NCI-H2107 (cell line): ENCODE data around the gene FCAR.
"Not testable (repeated sequence)": the region's sequence is repeated elsewhere in the genome, so short reads cannot be mapped to it uniquely, and the experiment has no call there.

ENCODE experiments used
- DNase-seq: peaks from one replicate; lab custom pipeline; 2025; lab: John Stamatoyannopoulos, UW

Gene FCAR

DNA sequence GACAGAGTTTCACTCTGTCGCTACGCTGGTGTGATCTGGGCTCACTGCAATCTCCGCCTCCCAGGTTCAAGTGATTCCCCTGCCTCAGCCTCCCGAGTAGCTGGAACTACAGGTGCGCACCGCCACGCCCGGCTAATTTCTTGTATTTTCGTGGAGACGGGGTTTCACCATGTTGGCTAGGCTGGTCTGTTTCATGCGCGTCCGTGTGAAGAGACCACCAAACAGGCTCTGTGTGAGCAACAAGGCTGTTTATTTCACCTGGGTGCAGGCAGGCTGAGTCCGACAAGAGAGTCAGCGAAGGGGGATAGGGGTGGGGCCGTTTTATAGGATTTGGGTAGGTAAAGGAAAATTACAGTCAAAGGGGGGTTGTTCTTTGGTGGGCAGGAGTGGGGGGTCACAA is 20.1 kb downstream of the FCAR start:
- DNase-seq, result not testable (repeated sequence)

DNA sequence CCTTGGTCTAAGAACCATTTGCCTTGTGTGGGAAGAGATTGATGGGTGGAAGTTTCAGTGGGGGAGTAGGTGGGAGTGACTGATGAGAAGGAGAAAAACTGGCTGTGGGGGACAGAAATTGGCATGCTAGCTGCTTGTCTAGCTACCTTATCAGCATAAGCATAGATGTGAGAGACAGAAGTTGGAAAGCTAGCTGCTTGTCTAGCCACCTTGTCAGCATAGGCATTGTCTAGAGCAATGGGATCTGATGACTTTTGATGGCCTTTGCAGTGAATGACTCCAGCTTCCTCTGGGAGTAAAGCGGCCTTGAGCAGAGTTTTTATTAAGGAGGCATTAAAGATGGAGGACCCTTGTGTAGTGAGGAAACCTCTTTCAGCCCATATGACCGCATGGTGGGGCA is 22.0 kb downstream of the FCAR start:
- DNase-seq, result no peak

DNA sequence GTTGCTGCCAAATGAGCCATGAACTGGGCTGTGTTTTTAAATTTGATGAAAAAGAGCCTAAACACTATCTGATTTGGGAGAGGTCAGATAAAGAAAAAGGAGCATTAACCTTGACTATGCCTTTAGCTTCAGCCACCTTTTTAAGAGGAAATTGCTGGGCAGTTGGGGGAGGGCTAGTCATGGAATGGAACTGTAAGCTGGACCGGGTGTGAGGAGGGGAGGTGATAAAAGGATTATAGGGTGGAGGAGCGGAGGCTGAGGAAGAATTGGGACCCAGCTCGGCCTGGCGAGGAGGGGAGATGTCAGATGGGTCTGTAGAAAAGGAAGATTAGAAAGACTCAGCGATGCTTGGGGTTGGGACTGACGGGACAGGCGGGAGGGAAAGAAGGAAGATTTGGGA is 24.6 kb downstream of the FCAR start:
- not testable (repeated sequence) for DNase-seq

DNA sequence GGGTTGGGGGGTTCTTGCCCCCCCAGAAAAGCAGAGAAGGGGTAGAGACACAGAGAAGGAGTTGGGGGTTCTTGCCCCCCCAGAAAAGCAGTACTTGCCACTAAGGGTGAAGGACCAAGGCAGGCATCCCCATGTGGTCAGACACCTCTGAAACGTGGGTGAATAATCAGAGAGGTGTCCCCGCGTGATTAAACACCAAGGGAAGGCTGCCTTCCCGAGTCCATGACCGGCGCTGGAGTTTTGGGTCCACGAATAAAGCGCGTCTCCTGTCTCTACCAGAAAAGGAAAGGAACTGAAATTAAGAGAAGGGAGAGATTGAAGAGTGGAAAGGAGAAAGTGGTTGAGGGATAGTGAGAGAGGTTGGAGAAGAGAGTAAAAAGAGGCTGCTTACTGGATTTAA is 25.6 kb downstream of the FCAR start:
- not testable (repeated sequence) for DNase-seq

DNA sequence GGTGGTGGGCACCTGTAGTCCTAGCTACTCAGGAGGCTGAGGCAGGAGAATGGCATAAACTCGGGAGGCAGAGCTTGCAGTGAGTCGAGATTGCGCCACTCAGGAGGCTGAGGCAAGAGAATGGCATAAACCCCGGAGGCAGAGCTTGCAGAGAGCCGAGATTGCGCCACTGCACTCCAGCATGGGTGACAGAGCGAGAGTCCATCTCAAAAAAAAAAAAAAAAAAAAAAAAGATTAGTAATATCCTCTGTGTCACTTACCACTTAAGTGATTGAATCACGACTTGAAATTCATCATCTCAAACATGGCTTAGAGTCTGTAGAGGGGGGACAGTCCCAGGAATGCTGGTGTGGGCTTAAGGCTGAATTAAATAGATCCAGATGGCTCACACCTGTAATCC is 27.1 kb downstream of the FCAR start:
- DNase-seq, result not testable (repeated sequence)

DNA sequence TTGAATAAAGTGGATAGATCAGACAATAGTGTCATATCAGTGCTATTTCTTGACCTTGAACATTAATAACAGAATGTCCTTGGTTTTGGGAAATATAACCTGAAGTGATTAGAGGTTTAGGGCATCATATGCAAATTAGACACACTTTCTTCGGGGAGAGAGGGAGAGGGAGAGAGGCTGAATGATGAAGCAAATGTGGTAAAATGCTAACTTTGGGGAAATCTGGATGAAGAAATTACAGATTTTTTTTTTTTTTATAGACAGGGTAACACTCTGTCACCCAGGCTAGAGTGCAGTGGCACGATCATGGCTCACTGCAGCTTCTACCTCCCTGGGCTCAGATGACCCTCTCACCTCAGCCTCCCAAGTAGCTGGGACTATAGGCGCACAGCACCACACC is 28.0 kb downstream of the FCAR start:
- no peak for DNase-seq

DNA sequence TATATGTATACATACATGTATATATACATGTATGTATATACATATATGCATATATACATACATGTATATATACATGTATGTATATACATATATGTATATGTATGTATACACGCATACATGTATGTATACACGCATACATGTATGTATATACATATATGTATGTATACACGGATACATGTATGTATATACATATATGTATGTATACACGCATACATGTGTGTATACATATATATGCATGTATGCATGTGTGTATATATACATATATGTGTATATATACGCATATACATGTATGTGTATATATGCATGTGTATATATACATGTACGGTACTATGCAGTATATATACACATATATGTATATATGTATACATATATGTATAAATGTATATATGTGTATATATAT is 29.3 kb downstream of the FCAR start:
- DNase-seq, result no peak

DNA sequence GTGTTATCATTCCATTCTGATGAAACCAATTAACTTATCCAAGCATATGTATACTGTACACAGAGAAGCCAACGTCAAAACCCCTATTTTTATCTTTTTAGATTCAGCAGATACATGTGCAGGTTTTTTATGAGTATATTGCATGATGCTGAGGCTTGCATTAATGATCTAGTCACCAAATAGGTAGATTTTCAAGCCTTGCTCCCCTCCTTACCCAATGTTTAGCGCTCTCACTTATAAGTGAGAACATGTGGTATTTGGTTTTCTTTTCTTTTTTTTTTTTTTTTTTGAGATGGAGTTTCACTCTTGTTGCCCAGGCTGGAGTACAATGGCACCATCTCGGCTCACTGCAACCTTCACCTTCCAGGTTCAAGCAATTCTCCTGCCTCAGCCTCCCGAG is 30.2 kb downstream of the FCAR start:
- not testable (repeated sequence) for DNase-seq

DNA sequence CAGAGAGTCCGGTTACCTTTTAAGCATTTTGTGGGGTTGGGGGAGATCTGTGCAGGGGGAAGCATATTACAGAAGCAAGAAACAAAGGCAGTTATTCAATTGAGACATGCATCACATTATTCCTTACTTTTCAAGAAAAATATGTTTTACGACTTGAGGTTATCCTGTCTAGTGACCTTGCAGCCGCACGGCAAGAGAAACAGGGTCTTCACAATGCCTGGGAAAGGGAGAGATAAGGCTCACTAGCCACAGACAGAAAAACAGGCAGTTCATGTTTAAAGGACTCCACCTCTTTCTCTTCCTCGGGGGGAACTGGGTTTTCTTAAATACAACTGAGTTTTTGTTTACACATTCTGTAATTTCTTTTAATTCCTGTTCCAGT is 31.4 kb downstream of the FCAR start:
- DNase-seq, result no peak

DNA sequence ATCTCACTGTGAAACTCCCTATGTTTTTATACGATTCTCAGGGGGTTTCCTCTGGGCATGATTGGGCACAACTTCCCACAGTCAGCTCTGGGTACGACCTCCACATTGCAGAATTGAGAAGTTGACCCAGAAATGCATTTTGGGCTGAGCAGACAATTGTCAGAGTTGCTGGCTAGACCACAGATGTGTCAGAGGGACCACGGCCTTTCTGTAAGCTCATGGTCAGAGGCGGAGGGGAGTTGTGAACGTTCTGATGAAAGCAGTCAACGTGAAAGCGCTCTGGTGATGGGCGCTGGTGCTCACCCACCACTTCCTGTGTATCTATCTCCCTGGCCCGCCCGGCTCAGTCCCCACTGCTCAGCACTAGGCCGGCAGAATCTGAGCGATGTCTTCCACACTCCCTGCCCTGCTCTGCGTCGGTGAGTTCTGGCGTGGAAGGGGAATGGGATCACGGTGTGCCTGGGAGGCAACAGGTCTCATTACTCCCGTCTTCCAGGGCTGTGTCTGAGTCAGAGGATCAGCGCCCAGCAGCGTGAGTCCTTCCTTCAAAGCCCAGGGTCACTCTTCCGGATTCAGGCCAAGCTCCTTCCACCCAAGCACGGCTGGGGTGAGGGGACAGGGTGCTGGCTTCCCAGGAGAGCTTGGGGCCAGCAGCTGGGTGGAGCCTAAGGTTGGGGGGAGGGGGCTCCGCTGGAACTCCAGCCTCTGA is 31.9 kb downstream of the FCAR start, which contains the start of gene NCR1:
Gene NCR1 (plus strand): TSS at position 346 of the 709 bp plus-strand sequence. CDS start 40 bp downstream, at position 386.
- DNase-seq, result no peak

DNA sequence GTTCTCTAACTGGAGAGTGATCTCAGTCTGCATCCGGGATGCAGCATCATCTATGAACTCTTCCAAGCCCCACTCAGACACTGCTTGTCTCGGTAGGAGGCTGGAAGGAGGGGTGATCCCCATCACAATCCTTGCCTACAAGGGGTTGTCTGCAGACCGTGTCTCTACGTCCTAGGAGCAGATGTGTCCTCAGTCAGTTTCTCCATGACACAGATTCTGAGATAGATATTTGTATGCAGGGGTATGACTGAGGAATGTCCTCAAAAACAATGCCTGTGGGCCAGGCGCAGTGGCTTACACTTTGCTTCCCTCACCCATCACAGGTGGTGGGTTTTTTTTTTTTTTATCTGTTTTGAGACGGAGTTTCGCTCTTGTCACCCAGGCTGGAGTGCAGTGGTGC is 32.8 kb downstream of the FCAR start:
- DNase-seq, result no peak

DNA sequence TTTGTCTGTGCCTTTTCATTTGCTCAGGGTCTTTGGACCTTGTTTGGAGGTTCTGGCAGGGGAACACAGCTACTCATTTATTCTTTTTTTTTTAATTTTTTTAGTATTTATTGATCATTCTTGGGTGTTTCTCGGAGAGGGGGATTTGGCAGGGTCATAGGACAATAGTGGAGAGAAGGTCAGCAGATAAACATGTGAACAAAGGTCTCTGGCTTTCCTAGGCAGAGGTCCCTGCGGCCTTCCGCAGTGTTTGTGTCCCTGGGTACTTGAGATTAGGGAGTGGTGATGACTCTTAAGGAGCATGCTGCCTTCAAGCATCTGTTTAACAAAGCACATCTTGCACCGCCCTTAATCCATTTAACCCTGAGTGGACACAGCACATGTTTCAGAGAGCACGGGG is 33.9 kb downstream of the FCAR start:
- not testable (repeated sequence) for DNase-seq

DNA sequence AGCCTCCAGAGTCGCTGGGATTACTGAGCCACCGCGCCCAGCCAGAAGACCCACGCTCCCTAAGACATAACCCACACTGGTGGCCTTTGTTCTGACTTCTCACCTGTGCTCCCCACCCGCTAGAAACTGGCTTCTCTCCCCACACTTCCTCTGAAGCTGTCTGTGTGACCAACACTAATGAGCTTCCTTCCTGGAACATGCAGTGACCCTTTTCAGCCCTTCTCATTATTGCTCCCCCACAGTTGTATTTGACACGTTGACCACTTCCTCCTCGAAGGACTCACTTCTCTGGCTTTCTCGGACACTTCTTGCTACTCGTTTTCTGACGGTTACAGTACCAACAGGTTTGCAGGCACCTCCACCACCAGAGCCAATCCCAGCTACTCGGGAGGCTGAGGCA is 42.8 kb downstream of the FCAR start:
- DNase-seq, result no peak

DNA sequence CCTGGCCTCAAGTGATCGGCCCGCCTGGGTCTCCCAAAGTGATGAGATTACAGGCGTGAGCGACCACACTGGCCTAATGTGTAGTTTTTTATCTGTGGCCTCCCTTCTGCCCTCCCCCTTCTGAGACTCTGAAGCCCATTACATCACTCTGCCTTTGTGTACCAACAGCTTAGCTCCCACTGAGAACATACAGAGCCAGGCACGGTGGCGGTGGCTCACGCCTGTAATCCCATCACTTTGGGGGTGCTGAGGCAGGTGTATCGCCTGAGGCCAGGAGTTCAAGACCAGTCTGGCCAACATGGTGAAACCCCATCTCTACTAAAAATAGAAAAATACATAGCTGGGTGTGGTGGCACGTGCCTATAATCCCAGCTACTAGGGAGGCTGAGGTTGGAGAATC is 44.5 kb downstream of the FCAR start:
- no peak for DNase-seq

DNA sequence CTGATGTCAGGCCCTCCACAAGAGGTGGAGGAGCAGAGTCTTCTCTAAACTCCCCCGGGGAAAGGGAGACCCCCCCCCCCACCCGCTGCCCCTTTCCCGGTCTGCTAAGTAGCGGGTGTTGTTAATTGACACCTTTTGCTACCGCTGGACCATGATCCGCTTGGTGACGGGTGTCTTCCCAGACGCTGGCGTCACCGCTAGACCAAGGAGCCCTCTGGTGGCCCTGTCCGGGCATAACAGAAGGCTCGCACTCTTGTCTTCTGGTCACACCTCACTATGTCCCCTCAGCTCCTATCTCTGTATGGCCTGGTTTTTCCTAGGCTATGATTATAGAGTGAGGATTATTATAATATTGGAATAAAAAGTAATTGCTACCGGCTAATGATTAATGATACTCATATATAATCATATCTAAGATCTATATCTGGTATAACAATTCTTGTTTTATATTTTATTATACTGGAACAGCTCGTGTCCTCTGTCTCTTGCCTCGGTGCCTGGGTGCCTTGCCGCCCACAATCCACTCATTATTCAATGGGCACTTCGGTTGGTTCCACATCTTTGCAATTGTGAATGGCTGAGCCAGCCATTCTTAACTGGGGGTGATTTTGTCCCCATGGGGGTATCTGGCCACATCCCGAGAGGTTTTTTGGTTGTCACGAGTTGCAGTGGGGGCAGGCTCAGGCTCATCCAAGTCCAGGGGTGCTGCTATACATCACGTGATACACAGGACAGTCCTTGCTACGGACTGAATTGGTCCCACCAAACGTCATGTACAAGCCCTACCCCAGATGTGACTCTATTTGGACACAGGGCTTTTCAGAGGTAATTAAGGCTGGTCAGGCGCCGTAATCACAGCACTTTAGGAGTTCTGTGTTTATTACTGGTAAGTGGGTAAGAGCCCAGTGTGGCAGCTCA is 45.9 kb downstream of the FCAR start:
- not testable (repeated sequence) for DNase-seq

DNA sequence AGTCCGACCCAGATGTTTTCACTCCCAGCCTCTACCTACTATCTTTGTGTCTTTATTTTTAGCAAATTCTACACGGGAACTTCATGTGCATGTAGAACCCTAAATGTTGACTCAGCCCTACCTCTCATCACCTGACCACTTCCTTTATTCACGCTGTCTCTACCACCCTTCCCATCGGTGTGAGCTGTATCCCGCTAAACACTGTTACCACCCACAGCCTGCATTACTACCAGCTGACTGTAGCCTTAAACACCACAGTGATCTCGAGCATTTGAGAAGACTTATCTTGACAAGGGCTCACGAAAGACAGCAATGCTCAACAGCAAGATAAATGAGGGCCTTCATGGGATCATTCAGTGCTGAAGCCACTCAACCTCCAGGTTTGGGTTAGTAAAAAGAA is 47.0 kb downstream of the FCAR start:
- no peak for DNase-seq

DNA sequence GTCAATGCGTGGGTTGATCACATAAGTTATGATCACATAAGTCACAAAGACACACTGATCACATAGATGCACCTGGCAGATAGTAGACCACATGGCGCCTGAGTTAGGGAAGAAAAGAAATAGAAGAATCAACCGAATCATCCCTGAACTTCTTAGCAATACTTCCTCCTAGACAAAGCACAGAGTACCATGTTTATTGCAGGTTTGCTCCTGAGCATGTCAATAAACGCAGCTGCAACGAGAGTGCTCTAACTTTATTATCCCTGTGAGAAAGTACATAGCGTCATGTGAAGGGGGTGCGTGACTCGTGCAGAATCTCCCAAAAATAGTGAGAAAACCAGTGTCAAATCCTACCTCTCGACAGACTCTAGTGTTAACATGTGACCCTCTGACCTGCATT is 49.2 kb downstream of the FCAR start:
- no peak for DNase-seq

DNA sequence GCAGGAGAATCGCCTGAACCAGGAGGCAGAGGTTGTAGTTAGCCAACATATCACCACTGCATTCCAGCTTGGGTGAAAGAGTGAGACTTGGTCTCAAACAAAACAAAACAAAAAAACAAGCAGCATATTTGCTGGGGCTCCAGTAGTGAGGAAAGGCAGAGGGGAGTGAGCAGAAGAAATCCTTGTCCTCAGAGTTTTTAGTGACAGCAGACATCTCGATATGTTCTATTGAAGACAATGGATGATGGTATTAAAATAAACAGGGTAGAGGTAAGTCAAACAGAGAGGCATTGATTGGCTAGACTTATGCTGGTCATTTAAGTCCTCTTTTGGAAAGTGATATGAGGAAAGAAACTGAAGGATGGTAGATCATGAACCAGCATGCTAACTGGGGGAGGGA is 54.3 kb downstream of the FCAR start:
- DNase-seq, result no peak

DNA sequence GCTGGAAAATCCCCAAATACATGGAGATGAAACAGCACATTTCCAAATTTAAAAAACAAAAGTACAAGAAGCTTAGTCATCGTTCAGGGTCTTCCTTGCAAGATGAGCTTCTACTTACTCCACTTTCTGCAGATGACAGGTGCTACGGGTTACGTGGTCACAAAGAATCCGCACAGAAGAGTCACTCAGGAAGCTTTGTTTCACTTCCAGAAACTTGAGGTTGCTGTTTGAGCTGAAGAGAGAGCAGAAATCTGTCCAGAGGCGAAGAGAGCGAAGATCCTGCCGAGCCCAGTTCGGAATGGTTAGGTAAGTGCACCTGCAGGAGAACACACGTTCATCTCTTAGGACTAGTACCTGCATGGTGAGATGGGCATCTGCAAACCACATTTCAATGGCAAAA is 63.9 kb downstream of the FCAR start:
- no peak for DNase-seq

DNA sequence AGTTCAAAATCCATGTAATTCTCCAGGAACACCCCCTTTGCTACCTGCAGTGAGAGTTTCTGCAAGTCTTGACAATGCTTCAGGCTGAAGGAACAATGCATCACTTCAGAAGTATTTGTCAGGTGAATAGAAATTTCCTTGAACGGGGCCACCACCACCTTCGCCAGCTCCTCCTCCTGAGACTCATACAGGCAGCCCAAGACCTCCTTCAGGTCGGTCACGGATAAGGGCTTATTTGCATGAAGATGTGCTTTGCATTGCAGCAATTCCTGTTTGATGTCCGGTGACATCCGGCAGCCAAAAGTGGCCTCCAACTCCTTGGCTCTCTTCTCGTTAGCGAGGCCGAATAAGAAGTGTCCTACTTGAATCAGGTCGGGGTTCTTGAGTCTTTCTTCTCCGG is 64.9 kb downstream of the FCAR start:
- DNase-seq, result no peak

DNA sequence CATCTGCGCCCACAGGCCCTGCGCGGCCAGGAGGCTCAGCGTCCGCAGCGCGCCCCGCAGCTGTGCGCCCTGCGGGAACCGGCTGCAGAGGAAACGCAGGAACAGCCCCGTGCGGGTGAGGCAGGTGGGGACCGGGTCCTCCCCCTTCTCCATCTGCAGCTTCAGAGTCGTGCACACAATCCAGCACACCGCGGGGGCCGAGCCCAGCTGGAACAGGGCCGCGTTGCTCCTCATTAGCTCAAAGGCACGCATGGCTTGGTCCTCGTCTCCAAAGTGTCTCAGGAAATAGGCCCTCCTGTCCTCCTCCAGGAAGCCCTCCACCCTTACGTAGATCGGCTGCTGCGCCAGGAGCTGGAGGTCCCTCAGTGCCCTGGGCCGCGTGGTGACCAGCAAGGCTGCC is 65.5 kb downstream of the FCAR start:
- DNase-seq, result not testable (repeated sequence)
